SK-N-SH treated with all-trans-retinoic acid at 6 μM for 48 hours (cell line): Measurements from ENCODE around the gene ZNF184.

Experiments
- OSR1 ChIP-seq: fragments of 250-450 bp; sonication (Bioruptor Pico); IDR thresholded peaks from 2 replicates; pipeline ENCODE4 v1.8.0; 2022; ENCODE audit warnings: moderate library complexity, mild to moderate bottlenecking, inconsistent platforms
- TSHZ2 ChIP-seq: fragments of 250-450 bp; sonication (Bioruptor Pico); IDR thresholded peaks from 2 replicates; pipeline ENCODE4 v1.5.0; 2020; ENCODE audit warnings: mild to moderate bottlenecking, moderate library complexity

DNA sequence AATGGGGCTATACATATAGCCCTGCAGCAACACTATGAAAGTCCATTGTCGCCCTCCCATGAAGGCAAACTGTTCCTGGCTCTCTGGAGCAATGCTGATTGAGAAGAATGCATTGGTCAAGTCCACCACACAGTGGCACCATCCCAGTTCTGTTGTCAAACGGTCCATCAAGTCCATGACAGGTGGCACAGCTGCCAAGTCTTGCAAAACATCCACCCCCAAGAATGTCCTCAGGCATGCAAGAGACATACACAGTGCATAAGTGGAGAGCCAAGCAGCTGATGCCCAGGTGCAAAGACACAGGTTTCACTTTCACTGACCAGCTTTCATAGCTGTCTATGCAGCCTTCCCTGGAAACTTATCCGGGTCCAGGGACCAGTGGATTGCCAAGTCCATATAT is 66.8 kb downstream of the ZNF184 start:
- TF ChIP-seq TSHZ2 (CRISPR knock-in tag): no peak
- no peak for TF ChIP-seq OSR1 (CRISPR knock-in tag)
